ENCODE measurements around the gene SMYD3. TPM values are rescaled to one million over a fixed set of nuclear protein-coding genes. Genes with fewer than 3 reads are reported as not detected.
A peak's percentile ranks its signal among the peaks of the same experiment; 100 is the strongest.

Gene SMYD3
- total and polyA plus RNA-seq, 9 of the 15 experiments (the other 6 are each of a cell fraction or from before 2014, with no cell fraction given) = 128 to 440 (median 197) TPM

GRCh38 chr1:246153796-246154212 is 353.3 kb downstream of the SMYD3 start (continued):
- TF ChIP-seq DMBX1 (CRISPR knock-in tag; IDR thresholded peaks at IDR 0.05; ENCODE audit: borderline replicate concordance) (peak; percentile 40; the same call in 1 of the 2 replicates), HOXB6 (CRISPR knock-in tag; IDR thresholded peaks at IDR 0.05; ENCODE audit: borderline replicate concordance) (no peak), SAFB2 (IDR thresholded peaks at IDR 0.05; ENCODE audit: borderline replicate concordance, low read depth, low read length, severe bottlenecking) (no peak), DACH1 (IDR thresholded peaks at IDR 0.05; ENCODE audit: partially characterized antibody) (peak; percentile 72), HEY1 (CRISPR knock-in tag; IDR thresholded peaks at IDR 0.05; ENCODE audit: borderline replicate concordance) (no peak), ZNF316 (IDR thresholded peaks at IDR 0.05) (peak; percentile 55), ZNF511 (CRISPR knock-in tag; IDR thresholded peaks at IDR 0.05) (no peak), ID3 (CRISPR knock-in tag; IDR thresholded peaks at IDR 0.05) (no peak), ID3 (tag; IDR thresholded peaks at IDR 0.05) (no peak), MXD1 (CRISPR knock-in tag; IDR thresholded peaks at IDR 0.05; ENCODE audit: borderline replicate concordance, poor library complexity, severe bottlenecking) (no peak), ADNP (tag; IDR thresholded peaks at IDR 0.05) (no peak), GTF2B (IDR thresholded peaks at IDR 0.05; ENCODE audit: extremely low read depth, insufficient read length) (no peak), ZNF165 (CRISPR knock-in tag; IDR thresholded peaks at IDR 0.05; ENCODE audit: borderline replicate concordance) (no peak), ZNF347 (CRISPR knock-in tag; IDR thresholded peaks at IDR 0.05; ENCODE audit: low read depth) (no peak)
- TF ChIP-seq, protein P1, sequence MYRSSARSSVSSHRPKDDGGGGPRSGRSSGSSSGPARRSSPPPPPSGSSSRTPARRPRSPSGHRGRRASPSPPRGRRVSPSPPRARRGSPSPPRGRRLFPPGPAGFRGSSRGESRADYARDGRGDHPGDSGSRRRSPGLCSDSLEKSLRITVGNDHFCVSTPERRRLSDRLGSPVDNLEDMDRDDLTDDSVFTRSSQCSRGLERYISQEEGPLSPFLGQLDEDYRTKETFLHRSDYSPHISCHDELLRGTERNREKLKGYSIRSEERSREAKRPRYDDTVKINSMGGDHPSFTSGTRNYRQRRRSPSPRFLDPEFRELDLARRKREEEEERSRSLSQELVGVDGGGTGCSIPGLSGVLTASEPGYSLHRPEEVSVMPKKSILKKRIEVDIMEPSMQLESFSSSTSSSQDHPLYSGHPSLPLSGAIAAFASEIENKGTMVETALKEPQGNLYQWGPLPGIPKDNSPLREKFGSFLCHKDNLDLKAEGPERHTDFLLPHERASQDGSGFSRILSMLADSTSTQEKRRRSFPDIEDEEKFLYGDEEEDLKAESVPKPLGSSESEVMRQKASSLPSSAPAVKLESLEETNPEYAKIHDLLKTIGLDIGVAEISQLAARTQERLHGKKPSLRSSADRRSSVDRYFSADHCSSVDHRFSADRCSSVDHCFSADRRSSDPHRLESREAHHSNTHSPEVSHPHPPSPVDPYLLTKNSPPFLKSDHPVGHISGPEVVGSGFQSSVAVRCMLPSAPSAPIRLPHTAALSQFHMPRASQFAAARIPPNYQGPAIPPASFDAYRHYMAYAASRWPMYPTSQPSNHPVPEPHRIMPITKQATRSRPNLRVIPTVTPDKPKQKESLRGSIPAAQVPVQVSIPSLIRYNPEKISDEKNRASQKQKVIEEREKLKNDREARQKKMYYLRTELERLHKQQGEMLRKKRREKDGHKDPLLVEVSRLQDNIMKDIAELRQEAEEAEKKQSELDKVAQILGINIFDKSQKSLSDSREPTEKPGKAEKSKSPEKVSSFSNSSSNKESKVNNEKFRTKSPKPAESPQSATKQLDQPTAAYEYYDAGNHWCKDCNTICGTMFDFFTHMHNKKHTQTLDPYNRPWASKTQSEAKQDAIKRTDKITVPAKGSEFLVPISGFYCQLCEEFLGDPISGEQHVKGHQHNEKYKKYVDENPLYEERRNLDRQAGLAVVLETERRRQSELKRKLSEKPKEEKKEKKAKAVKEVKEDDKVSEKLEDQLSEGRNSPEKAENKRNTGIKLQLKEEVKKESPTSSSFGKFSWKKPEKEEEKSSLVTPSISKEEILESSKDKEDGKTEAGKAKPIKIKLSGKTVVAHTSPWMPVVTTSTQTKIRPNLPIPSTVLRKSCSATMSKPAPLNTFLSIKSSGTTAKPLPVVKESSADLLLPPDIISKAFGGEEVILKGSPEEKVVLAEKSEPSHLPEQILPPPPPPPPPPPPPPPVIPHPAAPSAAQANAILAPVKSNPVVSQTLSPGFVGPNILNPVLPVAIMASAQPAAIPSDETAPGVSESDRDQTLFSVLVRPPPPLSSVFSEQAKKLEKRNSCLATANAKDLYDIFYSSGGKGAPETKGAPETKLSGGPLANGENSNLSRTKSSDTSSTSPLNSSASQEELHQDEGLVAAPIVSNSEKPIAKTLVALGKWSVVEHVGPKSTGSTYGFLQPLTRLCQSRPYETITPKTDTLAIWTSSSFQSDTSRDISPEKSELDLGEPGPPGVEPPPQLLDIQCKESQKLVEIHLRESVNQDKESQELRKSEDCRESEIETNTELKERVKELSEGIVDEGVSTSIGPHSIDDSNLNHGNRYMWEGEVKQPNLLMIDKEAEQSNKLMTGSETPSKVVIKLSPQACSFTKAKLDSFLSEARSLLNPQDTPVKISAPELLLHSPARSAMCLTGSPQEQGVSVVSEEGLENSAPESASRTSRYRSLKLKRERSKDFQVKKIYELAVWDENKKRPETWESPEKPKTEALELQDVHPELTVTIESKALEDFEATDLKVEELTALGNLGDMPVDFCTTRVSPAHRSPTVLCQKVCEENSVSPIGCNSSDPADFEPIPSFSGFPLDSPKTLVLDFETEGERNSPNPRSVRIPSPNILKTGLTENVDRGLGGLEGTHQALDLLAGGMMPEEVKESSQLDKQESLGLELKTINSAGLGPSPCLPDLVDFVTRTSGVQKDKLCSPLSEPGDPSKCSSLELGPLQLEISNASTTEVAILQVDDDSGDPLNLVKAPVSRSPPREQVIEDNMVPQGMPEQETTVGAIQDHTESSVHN (IDR thresholded peaks at IDR 0.05; ENCODE audit: borderline replicate concordance in 1 of 2, low read depth in 1 of 2) = 0 out of 4 replicates have a peak, but pooled peaks of 1 of the 2 experiments have one; percentile 57

All from K562 (cell line).